Smooth muscle cell (in vitro differentiated cells): Measurements from ENCODE around the gene LRRC73. TPM values are rescaled to one million over a fixed set of nuclear protein-coding genes. Genes with fewer than 3 reads are reported as not detected.

Experiments
- DNase-seq: peaks from one replicate; lab custom pipeline; 2025; ENCODE audit not compliant: unreplicated experiment; lab: John Stamatoyannopoulos, UW
- H2AFZ ChIP-seq: fragments of 200-600 bp; sonication (generic); 2 replicates; pipeline ENCODE4 v1.6.0; 2016; ENCODE audit warnings: antibody characterized with exemption, low read depth, mild to moderate bottlenecking
- H3F3A ChIP-seq: fragments of 200-600 bp; sonication (generic); 2 replicates; pipeline ENCODE4 v1.6.0; 2017; ENCODE audit warnings: antibody characterized with exemption, low read depth
- H3K27ac ChIP-seq: fragments of 200-600 bp; sonication (generic); 2 replicates; pipeline ENCODE4 v1.5.1; 2016; ENCODE audit warnings: low read depth, mild to moderate bottlenecking
- H3K27me3 ChIP-seq: fragments of 200-600 bp; sonication (generic); 2 replicates; pipeline ENCODE4 v1.6.1; 2016; ENCODE audit warnings: low read depth, mild to moderate bottlenecking
- H3K36me3 ChIP-seq: fragments of 200-600 bp; sonication (generic); 2 replicates; pipeline ENCODE4 v1.5.1; 2016; ENCODE audit warnings: low read depth
- H3K4me1 ChIP-seq: fragments of 200-600 bp; sonication (generic); 2 replicates; pipeline ENCODE4 v1.5.1; 2016; ENCODE audit warnings: low read depth
- H3K4me2 ChIP-seq: fragments of 200-600 bp; sonication (generic); 2 replicates; pipeline ENCODE4 v1.6.0; 2016; ENCODE audit warnings: mild to moderate bottlenecking
- H3K4me3 ChIP-seq: fragments of 200-600 bp; sonication (generic); 2 replicates; pipeline ENCODE4 v1.5.1; 2016; ENCODE audit warnings: mild to moderate bottlenecking
- H3K79me2 ChIP-seq: fragments of 200-600 bp; sonication (generic); 2 replicates; pipeline ENCODE4 v1.6.0; 2016; ENCODE audit warnings: low read depth, mild to moderate bottlenecking
- H3K9ac ChIP-seq: fragments of 200-600 bp; sonication (generic); 2 replicates; pipeline ENCODE4 v1.6.0; 2016; ENCODE audit warnings: low read depth
- H3K9me3 ChIP-seq: fragments of 200-600 bp; sonication (generic); replicated peaks from 2 replicates; pipeline ENCODE4 v1.5.1; 2016; ENCODE audit warnings: low read depth
- H4K20me1 ChIP-seq: fragments of 200-600 bp; sonication (generic); 2 replicates; pipeline ENCODE4 v1.6.0; 2016; ENCODE audit warnings: low read depth
- WGBS: methylation state at CpG from one replicate; pipeline ENCODE4 v1.1.7; 2016; ENCODE audit warnings: low lambda C conversion rate; 5-methylcytosine and 5-hydroxymethylcytosine counted together
- polyA plus RNA-seq: library from polyadenylated mRNA; unstranded; fragments of >200 nt; fragmentation: Nextera tagmentation; extraction: Ambion mirVana; gene quantifications from 2 replicates; pipeline ENCODE4 v1.2.1, GENCODE V29; 2016
- total RNA-seq: library from RNA; depleted of rRNA; stranded (reverse); fragments of >200 nt; gene quantifications from 2 replicates; pipeline ENCODE4 v1.2.3, GENCODE V29; 2014
- TF ChIP-seq, protein P1 (sequence below): fragments of 200-600 bp; sonication (generic); IDR thresholded peaks from 2 replicates; pipeline ENCODE4 v1.5.1; 2017; ENCODE audit warnings: borderline replicate concordance, mild to moderate bottlenecking, antibody characterized with exemption; ENCODE audit not compliant: insufficient read depth, poor library complexity, severe bottlenecking

LRRC73 gene
- total and polyA plus RNA-seq, 2 experiments from 2014 or later = 2.1 to 2.2 TPM

- Histone ChIP-seq H4K20me1 (no peaks in the 10 kb centered on the region), H3K36me3 (no peaks in the 10 kb centered on the region), H3K27ac (no peak overlapping the region), H3F3A (no peaks in the 10 kb centered on the region), H3K9ac (no peak overlapping the region), H3K79me2 (no peaks in the 10 kb centered on the region), H3K27me3 (no peaks in the 10 kb centered on the region), H3K4me2 (no peak overlapping the region), H2AFZ (no peak overlapping the region), H3K9me3 (no peaks in the 10 kb centered on the region), H3K4me1 (no peaks in the 10 kb centered on the region), H3K4me3 (no peak overlapping the region)
- TF ChIP-seq, protein P1, sequence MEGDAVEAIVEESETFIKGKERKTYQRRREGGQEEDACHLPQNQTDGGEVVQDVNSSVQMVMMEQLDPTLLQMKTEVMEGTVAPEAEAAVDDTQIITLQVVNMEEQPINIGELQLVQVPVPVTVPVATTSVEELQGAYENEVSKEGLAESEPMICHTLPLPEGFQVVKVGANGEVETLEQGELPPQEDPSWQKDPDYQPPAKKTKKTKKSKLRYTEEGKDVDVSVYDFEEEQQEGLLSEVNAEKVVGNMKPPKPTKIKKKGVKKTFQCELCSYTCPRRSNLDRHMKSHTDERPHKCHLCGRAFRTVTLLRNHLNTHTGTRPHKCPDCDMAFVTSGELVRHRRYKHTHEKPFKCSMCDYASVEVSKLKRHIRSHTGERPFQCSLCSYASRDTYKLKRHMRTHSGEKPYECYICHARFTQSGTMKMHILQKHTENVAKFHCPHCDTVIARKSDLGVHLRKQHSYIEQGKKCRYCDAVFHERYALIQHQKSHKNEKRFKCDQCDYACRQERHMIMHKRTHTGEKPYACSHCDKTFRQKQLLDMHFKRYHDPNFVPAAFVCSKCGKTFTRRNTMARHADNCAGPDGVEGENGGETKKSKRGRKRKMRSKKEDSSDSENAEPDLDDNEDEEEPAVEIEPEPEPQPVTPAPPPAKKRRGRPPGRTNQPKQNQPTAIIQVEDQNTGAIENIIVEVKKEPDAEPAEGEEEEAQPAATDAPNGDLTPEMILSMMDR = no peak
- DNase-seq = no peak
- WGBS = 98% methylated on average over 4 of the region's 4 CpGs
Measured at GRCh38 chr6:43472515-43472914, 37.6 kb downstream of the LRRC73 start.

DNA sequence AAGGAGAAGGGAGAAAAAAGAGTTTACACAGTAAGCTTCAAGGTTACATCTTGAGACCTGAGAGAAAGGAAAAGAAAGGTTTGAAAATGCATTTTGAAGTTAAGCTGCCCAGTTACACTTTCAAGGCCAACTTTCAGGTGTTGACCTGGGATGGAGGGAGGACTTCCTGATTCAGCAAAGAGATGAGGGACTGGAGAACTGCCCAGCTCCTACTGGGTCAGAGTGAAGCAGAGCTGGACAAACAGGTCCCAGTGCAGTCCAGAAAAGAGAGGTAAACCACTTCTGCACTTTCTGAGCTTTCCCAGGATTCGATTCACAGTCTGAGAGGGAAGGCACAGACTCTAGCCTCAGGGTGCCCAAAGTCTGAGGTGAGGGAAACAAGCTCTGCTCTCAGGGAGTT is 38.7 kb downstream of the LRRC73 start:
- Histone ChIP-seq H2AFZ (no peak overlapping the region), H3K4me1 (no peaks in the 10 kb centered on the region), H3K4me2 (no peak overlapping the region), H3K27me3 (no peaks in the 10 kb centered on the region), H3K4me3 (no peak overlapping the region), H3F3A (no peaks in the 10 kb centered on the region), H3K9me3 (no peaks in the 10 kb centered on the region), H3K27ac (no peak overlapping the region), H3K36me3 (no peaks in the 10 kb centered on the region), H3K9ac (no peak overlapping the region), H3K79me2 (no peaks in the 10 kb centered on the region), H4K20me1 (no peaks in the 10 kb centered on the region)
- 63% methylated on average over 1 of the region's 1 CpG for WGBS
- no peak for DNase-seq
- TF ChIP-seq, protein P1 = no peak

DNA sequence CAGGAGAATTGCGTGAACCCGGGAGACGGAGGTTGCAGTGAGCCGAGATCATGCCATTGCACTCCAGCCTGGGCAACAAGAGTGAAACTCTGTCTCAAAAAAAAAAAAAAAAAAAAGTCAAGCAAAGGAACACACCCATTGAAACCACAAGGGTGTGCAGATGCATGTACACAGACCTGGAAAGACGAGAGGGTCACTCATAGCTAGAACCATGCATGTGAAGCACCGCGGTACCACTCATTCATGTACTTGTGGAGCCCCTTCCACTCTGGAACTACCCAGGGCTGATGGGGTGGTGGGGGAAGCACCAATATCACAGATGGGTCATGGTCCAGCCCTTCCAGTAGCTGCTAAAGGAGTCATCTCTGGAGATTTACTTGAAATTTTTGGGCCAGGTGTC is 40.2 kb downstream of the LRRC73 start:
- Histone ChIP-seq H3K79me2 (no peaks in the 10 kb centered on the region), H3K4me1 (no peaks in the 10 kb centered on the region), H3F3A (no peaks in the 10 kb centered on the region), H3K9me3 (no peaks in the 10 kb centered on the region), H3K27ac (no peak overlapping the region), H3K27me3 (no peaks in the 10 kb centered on the region), H3K9ac (no peak overlapping the region), H4K20me1 (no peaks in the 10 kb centered on the region), H3K36me3 (no peaks in the 10 kb centered on the region), H3K4me2 (no peak overlapping the region), H3K4me3 (no peak overlapping the region), H2AFZ (no peak overlapping the region)
- TF ChIP-seq, protein P1 = no peak
- DNase-seq = no peak
- WGBS = 93% methylated on average over 7 of the region's 7 CpGs
